ENCODE results near the gene SFPQ.
"Not testable (repeated sequence)": the region's sequence is repeated elsewhere in the genome, so short reads cannot be mapped to it uniquely, and the experiment has no call there.

SFPQ gene

DNA sequence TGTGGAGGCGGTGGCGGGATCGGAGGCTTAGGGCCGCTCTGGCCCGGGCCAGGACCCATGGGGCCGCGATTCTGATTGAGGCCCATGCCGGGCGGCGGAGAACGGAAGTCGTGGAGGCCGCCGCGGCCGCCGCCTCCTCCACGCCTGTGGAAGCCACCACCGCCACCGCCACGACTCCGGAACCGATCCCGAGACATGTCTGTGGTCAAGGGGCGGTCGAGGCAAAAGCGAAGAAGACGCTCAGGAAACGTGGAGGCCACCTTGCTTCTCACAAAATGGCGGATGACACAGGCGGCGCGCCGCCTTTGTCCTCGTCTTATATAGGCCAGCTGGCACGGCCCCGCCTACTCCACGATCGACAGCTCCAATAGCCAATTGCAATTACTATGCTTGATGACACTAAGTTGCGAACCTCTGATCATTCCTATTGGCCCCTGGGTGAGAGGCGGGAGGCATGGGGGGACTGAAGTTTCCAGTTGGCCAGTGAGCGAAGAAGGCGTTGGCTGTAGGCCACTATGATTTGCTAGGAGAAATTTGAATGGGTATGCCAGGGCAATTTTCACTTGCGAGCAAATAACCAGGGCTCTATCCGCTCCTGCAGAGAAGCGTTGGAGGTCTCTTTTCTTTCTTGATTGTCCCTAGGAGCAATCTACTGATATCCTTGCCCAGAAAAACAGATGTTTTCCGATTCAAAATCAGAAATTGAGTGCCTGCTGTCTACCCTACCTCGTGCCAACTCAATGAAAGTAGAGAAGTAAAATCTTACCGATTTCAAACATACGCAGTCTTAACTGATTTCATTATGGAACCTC lies at the start of gene SFPQ:
Gene SFPQ, minus strand, starts transcription at position 293 of the 812 bp plus-strand sequence. Its CDS starts 96 bp downstream, at position 197.
- DNase-seq: peak; percentile 95

- not testable (repeated sequence) for DNase-seq
Measured at GRCh38 chr1:35236772-35237171, 43.8 kb upstream of the SFPQ start.

DNA sequence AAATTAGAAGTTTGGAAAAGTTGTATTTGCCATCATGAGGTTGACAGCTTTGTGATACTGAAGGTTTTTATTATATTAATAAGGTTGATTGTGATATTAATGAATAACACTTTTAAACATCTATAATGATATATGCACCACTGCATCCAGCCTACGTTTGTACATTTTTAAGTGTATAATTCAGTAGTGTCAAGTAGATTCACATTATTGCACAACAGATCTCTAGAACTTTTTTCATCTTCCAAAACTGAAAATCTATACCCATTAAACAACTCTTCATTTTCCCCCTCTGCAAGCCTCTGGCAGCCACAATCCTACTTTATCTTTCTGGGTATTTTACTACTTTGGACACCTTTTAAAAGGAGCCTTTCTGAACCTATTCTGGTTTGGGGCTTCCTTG lies 38.3 kb upstream of the SFPQ start:
- no peak for DNase-seq

DNA sequence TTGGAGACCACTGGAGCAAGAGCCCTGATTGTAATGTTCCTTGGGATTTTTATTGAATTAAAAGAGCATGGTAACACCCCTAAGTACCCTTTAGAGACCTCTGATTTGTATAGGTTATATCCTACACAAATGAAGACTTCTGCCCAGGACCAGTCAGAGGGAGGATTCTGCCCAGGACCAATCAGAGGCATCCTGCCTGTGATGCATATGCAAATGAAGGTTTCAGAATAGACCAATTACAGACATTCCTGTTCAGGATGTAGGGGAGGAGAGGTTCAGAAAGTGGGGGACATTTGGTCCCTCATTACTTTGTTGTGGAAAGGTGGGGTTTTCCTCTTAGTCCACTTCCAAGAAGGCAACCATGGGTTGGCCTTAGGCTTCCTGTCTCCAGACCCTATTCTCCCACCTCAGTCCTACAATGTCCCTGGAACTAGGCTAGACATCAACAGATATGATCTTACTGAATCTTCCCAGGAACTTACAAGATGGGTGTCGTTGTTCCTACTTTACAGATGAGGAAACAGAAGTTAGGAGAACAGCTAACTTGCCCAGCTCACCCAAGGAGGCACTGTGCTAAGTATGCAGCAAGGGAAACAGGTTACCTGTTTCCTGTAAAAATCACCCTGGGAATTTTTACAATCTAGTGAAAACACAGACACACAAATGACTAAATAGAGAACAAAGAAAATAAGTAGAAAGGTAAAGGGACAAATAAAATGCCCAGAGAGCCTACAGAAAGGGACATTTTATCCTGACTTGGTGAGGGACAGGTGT lies 36.8 kb upstream of the SFPQ start:
- no peak for DNase-seq

- DNase-seq: no peak
Measured at GRCh38 chr1:35226546-35226945, 33.6 kb upstream of the SFPQ start.

- no peak for DNase-seq
Measured at GRCh38 chr1:35223084-35223630, 30.2 kb upstream of the SFPQ start.

DNA sequence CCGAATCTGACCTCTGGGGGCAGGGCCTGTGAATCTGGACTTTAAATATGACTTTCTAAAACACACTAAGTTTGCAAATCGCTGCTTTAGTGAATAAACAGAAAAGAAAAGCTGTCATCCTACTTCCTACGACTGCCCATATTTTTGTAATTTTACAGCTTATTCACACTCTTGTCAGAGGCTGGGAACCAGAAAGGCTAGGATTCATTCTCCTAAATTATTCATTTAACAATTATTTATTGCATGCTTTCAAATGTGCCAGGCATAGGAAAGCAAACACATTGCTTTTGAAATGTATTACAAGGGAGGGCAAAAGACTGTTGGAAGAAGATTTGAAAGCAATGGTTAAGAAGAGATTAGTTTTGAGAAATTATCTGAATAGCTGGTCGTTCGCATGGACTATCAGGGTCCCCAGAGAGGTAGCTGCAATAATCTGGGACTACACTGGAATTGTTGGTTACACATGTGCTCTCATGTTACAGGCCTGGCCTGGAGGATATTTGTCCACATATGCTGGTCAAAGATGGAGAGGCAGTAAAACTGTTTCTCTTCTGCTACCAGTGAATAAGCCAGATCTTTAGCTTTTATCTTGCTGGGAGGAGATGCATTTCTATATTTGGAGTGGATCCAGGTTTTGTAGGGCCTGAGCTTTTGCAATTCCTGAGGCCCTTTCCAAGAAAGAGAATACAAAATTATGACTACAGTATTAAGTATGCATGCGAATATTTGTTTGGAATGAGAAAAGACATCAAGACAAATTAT lies 29.6 kb upstream of the SFPQ start:
- no peak for DNase-seq

DNA sequence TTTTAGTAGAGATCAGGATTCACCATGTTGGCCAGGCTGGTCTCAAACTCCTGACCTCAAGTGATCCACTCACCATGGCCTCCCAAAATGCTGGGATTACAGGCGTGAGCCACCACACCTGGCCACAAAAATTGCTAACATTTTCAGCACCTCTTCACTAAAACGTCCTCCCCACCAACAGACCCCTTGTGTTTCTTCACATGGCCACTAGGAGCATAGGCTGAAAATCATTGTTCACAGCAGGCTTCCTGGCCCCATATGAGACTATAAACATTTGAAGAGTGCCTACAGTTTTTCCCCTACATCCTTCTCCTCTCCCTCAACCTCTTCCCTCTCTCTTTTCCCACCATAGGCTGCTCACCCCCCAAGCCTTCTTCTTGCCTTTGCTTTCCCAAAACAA lies 28.0 kb upstream of the SFPQ start:
- DNase-seq: no peak

DNA sequence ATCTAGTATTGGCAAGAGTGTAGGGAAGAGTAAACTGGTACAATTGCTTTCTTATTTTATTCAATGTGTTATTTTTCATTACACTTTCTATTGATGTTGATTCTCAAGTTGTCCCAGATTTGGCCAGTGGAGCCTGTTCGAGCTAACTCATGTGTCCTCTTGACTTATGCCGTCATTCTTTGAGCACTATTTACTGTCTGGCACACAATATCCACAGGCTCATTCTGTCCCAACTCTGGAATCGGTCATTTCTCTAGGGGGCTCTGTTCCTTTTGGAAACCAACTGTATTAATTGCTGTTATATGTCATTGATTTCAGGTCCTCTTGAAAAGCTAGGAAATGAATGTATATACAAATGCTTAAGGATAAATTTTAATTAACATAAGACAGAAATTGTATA lies 22.4 kb upstream of the SFPQ start:
- DNase-seq: no peak

DNA sequence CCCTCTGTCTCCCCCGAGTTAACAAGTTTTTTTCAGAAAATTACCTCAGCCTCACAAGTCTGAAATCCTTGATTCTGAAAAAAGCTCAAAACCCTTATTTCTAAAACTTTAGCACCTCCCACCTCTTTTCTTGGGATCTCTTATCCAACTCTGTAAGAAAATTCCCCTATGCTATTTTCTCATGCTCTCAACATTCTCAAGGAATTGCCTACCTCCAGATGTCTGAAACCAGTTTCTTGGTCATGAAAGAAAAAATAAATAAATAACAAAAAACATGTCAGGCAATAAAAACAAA lies 18.1 kb upstream of the SFPQ start:
- DNase-seq: no peak

GRCh38 chr1:35210321-35211119 lies 17.6 kb upstream of the SFPQ start:
- DNase-seq: no peak

- no peak for DNase-seq
Measured at GRCh38 chr1:35203295-35203694, 10.3 kb upstream of the SFPQ start.

DNA sequence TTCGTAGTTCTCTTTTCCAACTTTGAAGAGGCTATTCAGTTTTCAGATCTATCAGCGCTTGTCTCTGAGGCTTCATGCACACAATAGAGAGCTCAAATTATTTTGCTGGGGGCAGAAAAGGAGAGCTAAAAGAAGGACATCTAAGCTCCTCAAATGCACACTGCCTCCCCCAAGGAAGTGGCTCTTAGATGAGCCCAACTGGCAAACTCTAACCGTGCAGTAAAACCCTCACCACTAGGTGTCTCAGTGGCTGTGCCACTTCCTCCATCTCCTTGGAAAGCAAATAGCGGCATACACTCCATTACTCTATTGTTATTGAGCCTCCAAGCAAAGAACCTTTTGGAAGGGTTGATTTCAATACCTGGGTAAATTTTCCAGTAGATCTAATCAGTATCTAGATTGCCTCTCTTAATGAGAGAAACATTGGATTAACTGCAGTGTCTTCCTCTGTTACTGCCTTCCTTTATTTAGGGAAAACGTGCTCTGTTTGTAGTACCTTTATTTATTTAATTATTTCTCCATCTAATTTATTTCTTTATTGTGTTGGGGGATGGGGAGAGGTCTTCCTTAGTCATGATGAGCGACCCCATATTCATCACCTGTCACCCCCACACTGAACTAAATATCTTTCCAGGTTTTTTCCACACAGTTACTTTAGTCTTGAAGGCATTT lies 9.2 kb upstream of the SFPQ start:
- DNase-seq: peak; percentile 74

GRCh38 chr1:35201631-35202030 lies 8.7 kb upstream of the SFPQ start:
- DNase-seq: no peak

DNA sequence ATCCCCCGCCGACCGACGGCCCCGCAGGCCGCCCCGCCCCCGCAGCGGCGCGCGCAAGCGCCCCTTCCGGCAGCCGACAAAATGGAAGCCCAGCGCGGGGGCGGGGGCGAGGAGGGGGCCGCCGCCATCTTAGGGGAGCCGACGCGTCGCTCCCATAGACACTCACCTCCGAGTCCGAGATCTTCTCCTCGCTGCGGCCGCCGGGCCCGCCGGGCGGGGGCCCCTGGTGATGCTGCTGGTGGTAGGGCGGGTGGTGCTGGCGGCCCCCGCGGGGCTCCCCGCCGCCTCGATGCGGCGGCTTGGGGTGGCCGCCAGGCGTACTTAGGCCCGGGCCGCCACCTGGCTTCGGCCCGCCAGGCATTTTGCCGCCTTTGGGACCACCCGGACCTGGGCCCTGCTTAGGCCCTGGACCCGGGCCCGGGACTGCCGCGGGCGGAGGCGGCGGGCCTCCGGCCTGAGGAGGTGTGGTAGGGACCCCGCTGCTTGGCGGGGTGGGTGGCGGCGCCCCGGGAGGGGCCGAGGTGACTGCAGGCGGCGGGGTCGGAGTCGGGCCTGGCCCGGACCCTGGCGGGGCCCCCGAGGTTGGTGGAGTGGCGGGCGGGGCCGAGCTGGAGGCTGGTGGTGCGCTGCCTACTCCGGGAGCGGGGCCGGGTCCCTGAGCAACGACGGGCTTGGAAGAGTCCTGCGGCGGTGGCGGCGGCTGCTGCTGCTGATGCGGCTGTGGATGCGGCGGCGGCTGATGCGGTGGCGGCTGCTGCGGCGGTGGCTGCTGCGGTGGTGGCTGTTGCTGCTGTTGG lies 691 bp downstream of the SFPQ start:
- peak; percentile 91 for DNase-seq

- DNase-seq: no peak
Measured at GRCh38 chr1:35191429-35192055, 1.4 kb downstream of the SFPQ start.

DNA sequence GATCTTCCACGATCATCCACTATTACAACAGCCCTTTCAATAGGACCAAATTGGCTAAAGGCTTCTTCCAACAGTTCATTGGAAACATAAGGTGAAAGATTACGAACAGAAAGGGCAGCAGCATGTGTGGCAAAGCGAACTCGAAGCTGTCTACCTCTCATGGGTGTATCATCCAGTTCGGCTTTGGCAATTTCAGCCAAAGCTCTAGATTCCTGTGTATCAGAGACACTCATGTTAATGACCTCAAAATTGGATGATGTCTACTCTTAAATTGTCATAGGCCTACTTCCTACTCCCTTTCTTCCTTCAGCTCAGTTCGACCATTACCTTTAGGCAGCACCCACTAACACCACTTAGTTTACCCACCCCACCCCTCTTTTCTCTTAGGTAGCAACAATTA lies 2.2 kb downstream of the SFPQ start:
- DNase-seq: no peak

- no peak for DNase-seq
Measured at GRCh38 chr1:35188578-35189392, 4.2 kb downstream of the SFPQ start.

GRCh38 chr1:35187816-35188342 lies 5.1 kb downstream of the SFPQ start:
- DNase-seq: no peak

Measured in CD4-positive, alpha-beta T cell treated with Interleukin-6 for 4 hours (primary cell).